Measurements from ENCODE around the gene CADM1.

CADM1 gene

DNA sequence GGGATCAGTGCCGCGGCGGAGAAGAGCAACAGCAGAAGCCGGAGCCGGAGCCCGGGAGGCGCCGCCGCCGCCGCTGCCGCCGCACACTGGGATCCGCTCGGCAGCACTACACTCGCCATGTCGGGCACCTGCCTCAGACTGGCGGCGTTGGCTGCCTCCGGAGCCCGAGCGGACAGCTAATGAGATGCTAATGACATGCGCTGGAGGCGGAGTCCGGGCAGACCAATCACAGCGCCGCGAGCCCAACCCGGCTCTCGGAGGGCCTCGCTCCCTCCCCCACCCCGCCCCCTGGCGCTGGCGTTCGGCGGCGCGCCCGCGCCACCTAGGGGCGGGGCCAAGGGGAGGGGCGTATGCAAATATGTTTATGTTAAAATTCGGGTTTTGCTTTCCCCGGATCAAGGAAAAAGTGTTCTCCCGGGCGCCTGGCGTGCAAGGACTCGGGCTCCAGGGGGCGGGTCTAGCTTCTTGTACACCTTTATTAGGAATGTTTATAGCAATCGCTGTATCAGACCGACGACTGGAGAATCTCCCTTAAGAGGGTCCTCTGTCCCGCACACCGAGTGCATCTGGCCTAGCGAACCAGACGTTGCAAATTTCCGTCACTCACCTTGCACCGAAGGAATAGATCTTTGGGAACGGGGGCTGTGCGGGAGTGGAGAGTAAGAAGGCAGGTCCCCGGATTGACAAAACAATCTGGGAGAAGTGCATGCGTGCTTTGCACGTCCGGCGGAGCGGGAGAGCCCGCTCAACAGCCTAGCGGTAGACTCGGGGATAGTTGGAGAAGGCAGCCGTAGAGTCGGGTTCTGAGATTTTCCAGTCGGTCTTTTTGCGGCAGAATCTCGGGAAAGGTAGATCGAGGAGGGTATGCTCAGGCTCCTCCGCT lies at the start of gene CADM1:
Gene CADM1, minus strand, starts transcription at position 140 of the 883 bp plus-strand sequence.
- intact Hi-C loops (cut with micrococcal nuclease) = loop anchor here (10.0 kb wide), 1 partner anchor 170 kb away; no protein-coding TSS in a partner anchor

DNA sequence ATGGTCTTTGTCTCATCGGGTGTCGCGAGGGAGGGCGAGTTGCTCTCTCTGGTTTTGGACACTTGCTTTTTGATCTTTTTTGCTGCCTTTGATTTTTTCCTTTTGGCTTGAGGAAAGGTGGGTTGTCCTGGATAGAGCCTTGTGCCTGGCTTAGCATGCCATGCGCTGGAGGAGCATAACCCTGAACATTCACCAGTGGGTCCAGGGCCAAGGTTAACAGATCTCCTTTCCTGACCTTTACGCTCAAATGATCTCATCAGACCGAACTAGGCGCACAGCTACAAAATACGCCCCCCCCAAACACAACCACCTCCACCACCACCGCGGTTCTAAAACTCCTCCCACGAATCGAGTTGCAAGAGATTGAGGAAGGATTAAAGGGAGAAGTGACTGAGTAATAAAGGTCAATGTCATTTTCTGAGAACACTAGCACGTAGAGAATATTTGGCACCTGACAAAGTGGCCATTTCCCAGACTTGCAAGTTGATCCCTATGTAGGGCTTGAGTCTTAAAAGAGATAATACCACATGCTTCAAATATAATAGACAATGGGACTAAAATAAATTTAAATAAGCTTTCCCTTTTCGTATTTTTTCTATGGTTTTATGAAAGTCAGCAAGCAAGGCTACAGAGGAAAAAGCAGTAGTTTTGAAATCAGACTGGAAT lies 48.7 kb upstream of the CADM1 start:
- peaks cover 2% of the 10 kb centered on the region for H3K27me3 Mint-ChIP-seq
- no peaks in the 10 kb centered on the region for H3K4me1 Mint-ChIP-seq (ENCODE audit: low read depth)
- H3K27ac Mint-ChIP-seq = no peak overlapping the region
- intact Hi-C loops (cut with micrococcal nuclease) = no loop called here
- H3K9me3 Mint-ChIP-seq = no peaks in the 10 kb centered on the region
- H3K4me3 Mint-ChIP-seq = no peak overlapping the region
- H3K36me3 Mint-ChIP-seq (ENCODE audit: low read depth) = no peaks in the 10 kb centered on the region

More for the DNA sequence above, at the start of gene CADM1:
- Mint-ChIP-seq H3K4me3 (peak within 1 kb of the TSS; percentile 67), H3K4me1 (ENCODE audit: low read depth) (peaks cover 22% of the 10 kb centered on the region), H3K27ac (no peak within 1 kb of the TSS), H3K27me3 (peaks cover 52% of the 10 kb centered on the region), H3K9me3 (no peaks in the 10 kb centered on the region), H3K36me3 (ENCODE audit: low read depth) (no peaks in the 10 kb centered on the region)

DNA sequence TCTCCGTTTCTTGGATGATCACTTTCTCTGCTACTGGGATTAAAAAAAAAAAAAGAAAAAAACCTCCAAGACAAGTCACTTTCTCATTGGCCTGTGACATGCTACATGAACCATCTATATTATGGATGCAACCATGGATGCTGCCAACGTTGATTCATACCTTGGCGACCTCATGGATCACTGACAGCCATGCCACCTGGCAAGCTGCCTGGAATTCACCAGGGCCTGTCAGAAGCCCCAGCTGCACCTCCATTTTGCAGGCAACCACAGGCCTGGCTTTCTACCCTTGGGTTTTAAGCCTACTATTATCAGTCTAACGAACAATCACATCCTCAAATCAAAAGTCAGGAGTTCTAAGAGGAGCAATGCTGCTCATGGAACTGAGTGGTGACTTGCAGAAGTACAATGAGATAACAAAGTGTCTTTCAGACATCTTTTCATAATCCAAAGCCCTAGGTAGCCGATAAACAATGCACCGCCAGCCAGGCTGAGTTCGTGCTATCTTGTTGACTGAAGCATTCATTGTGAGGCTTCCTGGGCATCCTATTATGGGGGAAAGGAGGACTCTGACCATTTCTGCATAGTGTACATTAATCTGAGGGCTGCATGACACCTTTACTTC lies 48.0 kb upstream of the CADM1 start:
- Mint-ChIP-seq H3K9me3 (no peaks in the 10 kb centered on the region), H3K27ac (no peak overlapping the region), H3K4me3 (no peak overlapping the region), H3K27me3 (peaks cover 2% of the 10 kb centered on the region), H3K4me1 (ENCODE audit: low read depth) (no peaks in the 10 kb centered on the region), H3K36me3 (ENCODE audit: low read depth) (no peaks in the 10 kb centered on the region)
- intact Hi-C loops (cut with micrococcal nuclease) = no loop called here

DNA sequence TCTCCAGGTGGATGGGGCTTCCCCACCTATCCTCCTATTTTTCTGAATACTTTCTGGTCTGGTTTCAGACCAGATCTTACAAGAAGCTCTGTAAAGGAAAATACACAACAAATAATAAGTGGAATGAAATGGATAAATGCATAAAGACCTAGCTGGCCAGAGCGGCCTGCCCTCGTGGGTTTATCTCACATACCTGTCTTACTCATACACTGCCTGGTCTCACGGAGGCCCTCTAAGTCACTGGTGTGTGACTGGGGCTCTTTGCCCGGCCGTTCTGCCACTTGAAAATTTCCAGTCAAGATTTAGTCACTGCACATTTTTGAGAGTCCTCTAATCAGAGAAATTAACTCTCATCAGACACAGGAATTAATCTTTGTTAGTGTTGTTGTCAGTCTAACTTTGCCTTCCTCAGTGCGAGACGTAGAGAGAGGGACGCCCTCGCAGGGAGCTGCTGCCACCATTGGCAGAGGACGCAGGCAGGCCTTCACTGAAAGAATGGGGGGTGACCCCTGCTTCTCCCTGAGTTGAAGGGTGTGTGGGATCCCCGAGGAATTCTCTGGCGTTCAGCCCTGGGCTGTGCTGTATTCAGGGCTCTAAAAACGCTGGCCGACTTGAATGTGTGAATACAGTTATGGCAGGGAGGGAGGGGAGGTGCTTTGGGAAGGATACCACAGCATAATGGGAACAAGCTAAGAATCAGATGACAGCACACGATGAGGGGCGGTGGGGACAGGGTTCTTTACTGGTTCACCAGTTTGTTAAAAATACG lies 46.3 kb upstream of the CADM1 start:
- Mint-ChIP-seq H3K4me1 (ENCODE audit: low read depth) (no peaks in the 10 kb centered on the region), H3K4me3 (no peak overlapping the region), H3K27me3 (peaks cover 2% of the 10 kb centered on the region), H3K27ac (no peak overlapping the region), H3K9me3 (no peaks in the 10 kb centered on the region), H3K36me3 (ENCODE audit: low read depth) (no peaks in the 10 kb centered on the region)
- intact Hi-C loops (cut with micrococcal nuclease) = no loop called here

DNA sequence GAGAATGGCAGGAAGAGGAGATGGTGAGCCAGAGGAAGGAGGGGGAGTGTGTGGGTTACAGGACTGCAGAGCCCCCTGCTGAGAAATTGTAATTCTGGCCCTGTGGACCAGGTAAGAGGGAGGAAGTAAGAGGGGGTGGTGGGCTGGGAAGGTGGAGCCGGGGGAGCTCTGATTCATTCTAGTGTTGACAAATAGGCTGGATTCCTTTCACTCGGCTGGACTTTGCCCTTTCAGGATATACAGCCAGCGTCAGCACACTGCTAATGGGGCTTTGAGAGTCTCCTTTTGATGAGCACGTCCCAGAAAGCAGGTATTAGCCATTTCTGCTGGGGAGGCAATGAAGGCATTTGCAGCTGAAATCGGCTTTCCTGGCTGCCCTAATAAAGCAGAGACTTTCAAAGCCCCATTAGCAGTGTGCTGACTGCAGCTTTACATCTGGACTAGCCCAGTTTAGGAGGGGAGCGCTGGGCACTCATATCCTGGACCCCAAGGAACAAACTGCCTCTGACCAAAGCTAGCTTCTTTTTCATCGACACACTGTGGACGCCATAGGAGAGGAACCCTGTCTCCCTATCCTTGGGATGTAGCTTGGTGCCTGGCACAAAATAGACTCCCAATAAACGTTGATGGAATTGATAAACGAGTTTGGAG lies 44.8 kb upstream of the CADM1 start:
- intact Hi-C loops (cut with micrococcal nuclease) = no loop called here
- H3K27me3 Mint-ChIP-seq = peaks cover 3% of the 10 kb centered on the region
- no peak overlapping the region for H3K4me3 Mint-ChIP-seq
- no peaks in the 10 kb centered on the region for H3K4me1 Mint-ChIP-seq (ENCODE audit: low read depth)
- no peaks in the 10 kb centered on the region for H3K36me3 Mint-ChIP-seq (ENCODE audit: low read depth)
- H3K27ac Mint-ChIP-seq = no peak overlapping the region
- no peaks in the 10 kb centered on the region for H3K9me3 Mint-ChIP-seq

DNA sequence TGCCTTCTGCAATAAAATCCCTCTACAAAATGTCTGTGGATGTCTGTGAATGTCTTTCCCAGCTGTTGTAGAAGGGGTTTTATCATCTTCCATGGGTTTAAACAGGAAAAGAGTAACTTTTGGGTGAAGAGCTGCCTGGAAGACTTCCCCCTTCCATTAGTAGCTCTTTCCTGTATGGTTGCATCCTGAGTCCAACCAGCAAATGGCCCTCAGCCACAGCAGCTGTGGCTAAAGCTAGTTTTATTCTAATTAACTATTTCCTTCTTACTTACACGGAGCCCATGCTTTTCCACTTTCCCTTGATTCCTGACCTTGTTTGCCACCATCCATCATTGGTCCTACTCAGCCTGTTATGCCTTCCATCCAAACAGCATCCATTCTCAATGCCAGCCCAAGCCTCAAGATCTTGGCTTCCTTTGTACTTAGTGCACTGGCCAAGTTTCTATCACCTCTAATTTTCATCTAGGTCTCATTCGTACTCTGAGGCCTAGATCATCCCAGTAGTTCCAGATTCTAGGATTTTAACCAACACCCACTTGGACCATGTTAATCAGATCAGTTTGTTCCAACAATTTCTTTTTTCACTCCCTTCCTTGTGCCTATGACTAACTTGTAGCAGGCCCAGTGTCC lies 41.5 kb upstream of the CADM1 start:
- H3K36me3 Mint-ChIP-seq (ENCODE audit: low read depth) = no peaks in the 10 kb centered on the region
- intact Hi-C loops (cut with micrococcal nuclease) = no loop called here
- no peaks in the 10 kb centered on the region for H3K9me3 Mint-ChIP-seq
- peaks cover 3% of the 10 kb centered on the region for H3K27me3 Mint-ChIP-seq
- no peak overlapping the region for H3K4me3 Mint-ChIP-seq
- H3K4me1 Mint-ChIP-seq (ENCODE audit: low read depth) = no peaks in the 10 kb centered on the region
- H3K27ac Mint-ChIP-seq = no peak overlapping the region

DNA sequence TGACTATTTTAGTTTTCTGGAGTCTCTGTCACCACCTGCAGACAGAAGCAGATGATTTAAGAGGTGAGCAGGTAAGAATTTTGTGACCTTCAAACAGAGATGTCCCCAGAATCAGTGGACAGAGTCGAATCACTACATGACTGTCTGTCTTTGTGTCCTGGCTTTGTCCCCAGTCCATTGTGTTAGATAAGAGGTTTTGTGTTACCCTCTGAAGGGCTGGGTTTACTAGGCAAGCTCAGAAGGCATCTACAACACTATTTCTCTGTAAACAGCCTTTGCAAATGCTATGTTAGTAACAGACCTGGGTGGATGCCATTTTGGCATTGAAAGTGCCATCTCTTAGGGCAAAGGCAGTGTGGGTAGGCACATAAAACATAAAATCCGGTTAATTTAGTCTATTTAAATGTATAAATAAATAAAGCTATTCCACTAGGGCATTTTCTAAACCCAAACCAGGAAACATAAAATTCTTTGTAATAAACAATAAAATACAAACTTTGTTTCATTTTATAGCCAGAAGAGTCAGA lies 40.3 kb upstream of the CADM1 start:
- Mint-ChIP-seq H3K4me3 (no peak overlapping the region), H3K27ac (no peak overlapping the region), H3K4me1 (ENCODE audit: low read depth) (no peaks in the 10 kb centered on the region), H3K9me3 (no peaks in the 10 kb centered on the region), H3K27me3 (peaks cover 3% of the 10 kb centered on the region), H3K36me3 (ENCODE audit: low read depth) (no peaks in the 10 kb centered on the region)
- intact Hi-C loops (cut with micrococcal nuclease) = no loop called here

DNA sequence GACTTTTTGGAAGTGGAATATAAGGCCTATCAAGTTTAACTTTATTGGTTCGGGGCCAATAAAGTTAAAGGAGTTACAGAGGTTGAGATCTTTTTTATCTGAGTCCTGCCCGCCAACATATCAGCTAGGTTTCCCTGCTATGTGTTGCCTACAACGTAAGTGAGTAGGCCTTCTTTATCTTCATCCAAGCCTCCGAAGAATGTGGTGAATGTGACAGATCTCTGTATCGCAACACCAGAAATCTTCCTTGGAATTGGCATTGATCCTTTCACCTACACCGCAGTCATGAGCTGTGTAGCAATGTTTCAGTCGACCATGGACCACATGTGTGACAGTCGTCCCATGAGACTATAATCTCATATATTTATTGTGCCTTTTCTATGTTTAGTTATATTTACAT lies 37.3 kb upstream of the CADM1 start:
- Mint-ChIP-seq H3K4me3 (no peak overlapping the region), H3K27ac (no peak overlapping the region), H3K36me3 (ENCODE audit: low read depth) (no peaks in the 10 kb centered on the region), H3K9me3 (no peaks in the 10 kb centered on the region), H3K27me3 (peaks cover 1% of the 10 kb centered on the region), H3K4me1 (ENCODE audit: low read depth) (no peaks in the 10 kb centered on the region)
- intact Hi-C loops (cut with micrococcal nuclease) = no loop called here

DNA sequence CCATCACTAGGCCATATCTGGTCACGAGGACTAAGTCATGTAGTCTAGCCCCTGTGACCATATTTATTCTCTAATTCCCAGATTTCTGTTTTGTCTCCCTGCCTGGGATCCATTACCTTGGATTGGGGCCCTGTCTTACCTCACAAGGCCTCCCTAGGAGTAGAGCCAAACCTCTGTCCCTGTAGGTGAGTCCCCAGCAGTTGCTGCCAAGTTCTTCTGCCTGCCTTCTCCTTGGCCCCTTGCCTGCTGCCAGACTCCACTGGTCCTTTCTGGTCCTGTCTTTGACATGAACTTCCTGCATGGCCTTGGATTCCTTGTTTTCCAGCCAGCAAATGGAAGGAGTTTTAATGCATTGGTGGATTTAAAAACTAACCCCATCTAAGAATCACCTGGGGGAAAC lies 35.6 kb upstream of the CADM1 start:
- no peak overlapping the region for H3K4me3 Mint-ChIP-seq
- H3K36me3 Mint-ChIP-seq (ENCODE audit: low read depth) = no peaks in the 10 kb centered on the region
- no peak overlapping the region for H3K27ac Mint-ChIP-seq
- H3K27me3 Mint-ChIP-seq = peaks cover 3% of the 10 kb centered on the region
- H3K9me3 Mint-ChIP-seq = no peaks in the 10 kb centered on the region
- no peaks in the 10 kb centered on the region for H3K4me1 Mint-ChIP-seq (ENCODE audit: low read depth)
- intact Hi-C loops (cut with micrococcal nuclease) = no loop called here

DNA sequence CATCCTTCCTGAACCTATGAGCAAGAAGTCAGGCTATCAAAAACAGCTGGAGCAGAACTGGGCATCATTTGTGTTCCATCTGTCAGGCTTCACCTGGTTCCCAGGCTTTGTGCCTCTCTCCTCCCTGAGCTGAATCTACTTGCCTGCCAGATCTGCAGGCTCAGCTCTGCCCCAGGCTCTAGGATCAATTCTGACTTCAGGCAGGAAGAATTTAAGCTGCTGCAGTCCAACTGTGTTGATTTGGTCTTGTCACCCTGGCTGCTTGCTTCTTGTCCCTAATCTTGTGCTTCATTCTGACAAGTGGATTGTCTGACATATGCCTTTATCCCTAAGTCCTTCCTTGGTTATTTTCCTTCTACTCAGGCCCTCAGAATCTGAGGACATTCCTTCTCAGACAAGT lies 31.6 kb upstream of the CADM1 start:
- Mint-ChIP-seq H3K36me3 (ENCODE audit: low read depth) (no peaks in the 10 kb centered on the region), H3K4me1 (ENCODE audit: low read depth) (no peaks in the 10 kb centered on the region), H3K27me3 (peaks cover 9% of the 10 kb centered on the region), H3K27ac (no peak overlapping the region), H3K4me3 (no peak overlapping the region), H3K9me3 (no peaks in the 10 kb centered on the region)
- intact Hi-C loops (cut with micrococcal nuclease) = no loop called here

DNA sequence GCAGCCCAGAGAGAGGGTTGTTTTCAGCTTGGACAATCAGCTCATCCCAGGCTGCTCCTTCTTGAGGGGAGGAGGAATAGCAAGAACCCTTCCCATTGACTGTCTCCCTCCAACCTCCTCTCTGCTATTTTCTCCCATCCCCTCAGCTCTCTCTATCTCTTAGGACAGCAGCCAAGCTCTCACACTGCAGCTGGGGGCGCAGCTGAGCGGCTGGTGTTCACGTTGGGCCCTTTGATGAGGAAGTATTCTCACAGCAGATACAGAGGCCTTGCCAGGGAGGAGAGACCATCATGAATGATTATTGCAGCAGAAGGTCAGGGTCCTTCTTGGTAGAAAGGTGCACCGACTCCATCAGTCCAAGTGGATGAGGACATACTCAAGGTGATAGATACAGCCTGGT lies 26.5 kb upstream of the CADM1 start:
- intact Hi-C loops (cut with micrococcal nuclease) = no loop called here
- no peak overlapping the region for H3K4me3 Mint-ChIP-seq
- no peaks in the 10 kb centered on the region for H3K9me3 Mint-ChIP-seq
- H3K27me3 Mint-ChIP-seq = peaks cover 11% of the 10 kb centered on the region
- no peaks in the 10 kb centered on the region for H3K36me3 Mint-ChIP-seq (ENCODE audit: low read depth)
- no peak overlapping the region for H3K27ac Mint-ChIP-seq
- H3K4me1 Mint-ChIP-seq (ENCODE audit: low read depth) = no peaks in the 10 kb centered on the region

DNA sequence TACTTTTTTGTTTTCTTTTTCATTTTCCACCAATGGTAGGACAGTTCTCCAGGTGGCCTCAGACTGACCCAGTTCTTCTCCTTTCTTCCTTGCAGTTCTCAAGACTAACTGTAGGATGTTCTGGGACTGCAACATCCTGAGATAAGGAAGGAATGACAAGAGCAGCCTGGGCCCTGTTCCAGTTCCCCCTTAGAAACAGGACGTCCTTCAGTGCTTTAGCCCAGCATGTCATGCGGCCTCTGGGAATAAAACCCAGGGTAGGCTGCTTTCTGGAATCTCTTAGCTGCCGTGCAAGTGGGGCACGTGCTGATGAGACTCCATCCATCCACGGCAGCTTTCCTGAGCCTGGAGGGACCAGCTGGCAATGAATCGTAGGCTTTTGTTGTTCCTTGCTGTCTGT lies 24.0 kb upstream of the CADM1 start:
- intact Hi-C loops (cut with micrococcal nuclease) = no loop called here
- Mint-ChIP-seq H3K27ac (no peak overlapping the region), H3K4me3 (no peak overlapping the region), H3K27me3 (peaks cover 8% of the 10 kb centered on the region), H3K36me3 (ENCODE audit: low read depth) (no peaks in the 10 kb centered on the region), H3K9me3 (no peaks in the 10 kb centered on the region), H3K4me1 (ENCODE audit: low read depth) (no peaks in the 10 kb centered on the region)

Measured in dendritic cell treated with granulocyte-macrophage colony-stimulating factor and Interleukin-4, amounts not matched to agents 40 ng/mL and 50 ng/mL, for 4 days (primary cell).